PFSK-1 (cell line): ENCODE measurements around the gene C10orf67.

Source experiments
- POLR2AphosphoS5 ChIP-seq: IDR thresholded peaks from 2 replicates; pipeline ENCODE4 v1.6.1; 2012; ENCODE audit warnings: low read depth, mild to moderate bottlenecking, control low read depth, low read length, moderate library complexity
- REST ChIP-seq, 2 experiments: IDR thresholded peaks; 2 replicates each; pipeline versions ENCODE4 v1.6.1 to v1.8.0; 2011 to 2012; ENCODE audit warnings: low read depth in 2 of 2, low read length in 2 of 2, control low read depth in 1 of 2, inconsistent platforms in 1 of 2, mild to moderate bottlenecking in 1 of 2, moderate library complexity in 1 of 2; ENCODE audit not compliant: insufficient read depth in 1 of 2

DNA sequence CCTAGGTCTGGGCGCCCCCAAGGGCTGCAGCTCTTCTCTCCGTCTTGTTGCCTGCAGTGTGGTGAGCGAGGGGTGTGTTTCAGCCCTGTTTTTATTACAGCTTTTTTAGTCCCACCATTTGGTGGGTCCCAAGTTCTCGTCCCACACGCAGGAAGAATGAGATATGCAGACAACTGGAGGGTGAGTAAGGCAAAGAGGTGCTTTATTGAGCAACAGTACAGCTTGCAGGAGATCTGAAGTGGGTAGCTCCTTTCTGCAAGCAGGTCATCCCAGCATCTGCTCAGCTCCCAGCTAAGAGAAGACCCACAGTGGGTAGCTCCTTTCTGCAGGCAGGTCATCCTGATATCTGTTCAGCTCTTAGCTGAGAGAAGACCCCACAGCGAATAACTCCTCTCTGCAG lies 28.2 kb downstream of the C10orf67 start:
- TF ChIP-seq POLR2AphosphoS5 = no peak
- no peak for TF ChIP-seq REST (IDR thresholded peaks at IDR 0.05; ENCODE audit: insufficient read depth in 1 of 2, low read depth in 2 of 2, low read length in 2 of 2)
